G401.6 (cell line): Measurements from ENCODE around the gene RPS6KB2.
"Not testable (repeated sequence)": the region's sequence is repeated elsewhere in the genome, so short reads cannot be mapped to it uniquely, and the experiment has no call there.

ENCODE experiments used
- FAIRE-seq: peaks from 2 replicates; lab custom pipeline; 2012; peaks lifted over from hg19 to GRCh38; lab: Jason Lieb, UNC

The RPS6KB2 gene

GRCh38 chr11:67442504-67443404 lies 14.5 kb downstream of the RPS6KB2 start:
- no peak for FAIRE-seq

- no peak for FAIRE-seq
Measured at GRCh38 chr11:67445515-67445914, 17.2 kb downstream of the RPS6KB2 start.

DNA sequence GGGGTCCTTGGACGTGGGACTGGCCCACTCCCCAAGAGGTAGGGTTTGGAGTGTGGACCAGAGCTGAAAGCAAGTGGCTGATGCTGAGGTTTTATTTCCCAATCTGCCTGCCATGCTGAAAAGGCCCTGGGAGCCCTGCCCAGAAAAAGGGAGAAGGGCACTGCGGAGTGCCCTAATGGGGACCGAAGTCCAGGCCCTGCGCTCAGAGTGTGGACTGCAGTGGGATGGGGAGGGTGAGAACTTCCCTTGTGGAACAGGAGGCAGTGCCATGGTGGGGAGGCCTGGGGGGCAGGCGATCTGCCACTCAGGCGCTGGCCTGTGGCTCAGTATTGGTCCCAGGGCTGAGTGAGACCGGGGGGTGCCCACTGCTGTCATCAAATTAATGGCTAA lies 19.9 kb downstream of the RPS6KB2 start:
- no peak for FAIRE-seq

DNA sequence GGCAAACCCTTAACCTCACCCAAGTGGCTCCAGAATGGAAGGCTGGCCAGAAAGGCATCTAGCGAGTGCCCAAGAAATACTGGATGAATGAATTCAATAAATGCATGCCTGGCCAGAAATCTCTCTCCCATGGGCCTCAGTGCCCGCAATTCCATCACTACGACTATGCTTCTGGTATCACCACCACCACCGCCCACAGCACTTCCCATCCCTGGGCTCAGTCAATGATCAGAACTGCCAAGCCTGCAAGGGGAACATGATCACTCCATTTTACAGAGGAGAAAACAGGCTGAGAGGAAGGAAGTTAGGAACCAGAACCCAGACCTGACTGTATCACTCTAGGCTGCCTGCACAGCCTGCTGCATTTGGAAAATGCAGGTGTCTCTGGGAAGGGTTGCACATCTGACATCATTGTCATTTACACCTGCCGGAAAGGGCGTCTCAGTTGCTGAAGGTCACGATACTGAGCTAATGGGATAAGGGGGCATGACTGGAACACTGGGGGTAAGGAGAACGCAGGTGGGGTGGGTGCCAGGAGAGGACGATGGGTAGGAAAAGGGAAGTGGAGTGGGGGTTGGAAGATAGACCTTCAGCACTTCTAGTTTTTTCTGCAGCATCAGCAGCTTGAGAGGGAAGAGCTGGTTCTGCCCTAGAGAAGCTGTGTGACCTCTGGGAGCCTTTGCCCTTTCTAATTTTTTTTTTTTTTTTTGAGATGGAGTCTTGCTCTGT lies 21.0 kb downstream of the RPS6KB2 start:
- no peak for FAIRE-seq

DNA sequence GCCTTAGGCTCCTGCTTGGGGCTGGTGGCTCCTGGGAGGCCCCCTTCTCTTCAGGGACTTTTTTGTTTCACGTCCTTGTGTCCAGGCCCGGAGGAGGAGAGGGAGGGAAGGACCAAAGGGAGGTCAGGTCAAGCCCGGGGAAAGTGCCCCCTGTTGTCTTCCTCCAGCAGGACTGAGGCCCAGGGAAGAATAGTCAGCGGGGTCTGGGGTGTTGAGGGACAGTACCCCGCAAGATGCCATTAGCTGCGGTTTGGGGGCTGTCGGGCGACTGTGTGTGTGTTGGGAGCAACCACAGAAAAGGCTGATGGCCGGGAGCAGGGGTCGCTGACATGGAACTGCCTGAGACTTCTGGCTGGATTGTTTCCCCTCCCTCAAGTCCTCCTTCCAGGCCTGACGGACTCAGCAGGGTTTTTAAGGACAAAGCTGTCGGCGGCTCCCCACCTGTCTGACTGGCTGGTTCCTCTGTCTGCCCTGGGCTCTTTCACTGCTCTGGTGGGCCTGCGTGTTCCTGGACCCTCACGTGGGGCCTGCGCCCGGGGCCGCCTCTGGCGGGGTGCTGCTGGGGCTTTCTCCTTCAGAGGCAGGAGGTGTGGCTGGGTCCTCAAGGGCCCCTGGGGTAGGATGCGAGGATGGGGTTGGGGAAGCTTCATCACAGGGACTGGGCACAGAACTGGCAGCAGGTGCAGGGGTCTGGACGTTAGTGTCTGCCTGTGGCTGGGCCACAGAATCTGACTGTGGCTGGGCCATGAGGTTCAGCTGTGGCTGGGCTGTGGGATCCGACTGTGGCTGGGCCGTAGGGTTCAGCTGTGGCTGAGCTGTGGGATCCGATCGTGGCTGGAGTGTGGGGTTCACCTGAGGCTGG lies 22.7 kb downstream of the RPS6KB2 start:
- no peak for FAIRE-seq

DNA sequence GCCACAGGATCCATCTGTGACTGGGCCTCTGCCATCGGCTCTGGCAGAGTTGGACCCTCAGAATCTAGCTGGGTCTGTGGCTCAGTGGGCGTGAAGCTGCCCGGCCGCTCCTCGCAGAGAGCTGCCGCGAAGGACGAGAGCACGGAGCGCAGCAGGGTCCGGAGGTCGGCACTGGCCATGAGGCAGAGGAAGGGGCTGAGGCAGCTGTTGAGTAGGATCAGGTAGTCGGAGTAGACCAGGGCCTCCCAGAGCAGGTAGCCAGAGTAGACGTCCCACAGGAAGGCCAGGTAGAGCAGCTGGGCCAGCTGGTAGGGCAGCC lies 23.3 kb downstream of the RPS6KB2 start:
- no peak for FAIRE-seq

GRCh38 chr11:67452141-67452952 lies 24.1 kb downstream of the RPS6KB2 start, which contains the start of gene GPR152:
TSS of gene GPR152 (minus strand) at chr11:67452729. CDS start at chr11:67452724, 5 bp downstream.
- FAIRE-seq: no peak

GRCh38 chr11:67453816-67454732 lies 25.8 kb downstream of the RPS6KB2 start:
- FAIRE-seq: no peak

GRCh38 chr11:67455054-67455453 lies 26.8 kb downstream of the RPS6KB2 start, which contains the start of gene CABP4:
TSS of gene CABP4 (plus strand) at chr11:67455354. CDS start at chr11:67455424, 70 bp downstream.
- FAIRE-seq: no peak

DNA sequence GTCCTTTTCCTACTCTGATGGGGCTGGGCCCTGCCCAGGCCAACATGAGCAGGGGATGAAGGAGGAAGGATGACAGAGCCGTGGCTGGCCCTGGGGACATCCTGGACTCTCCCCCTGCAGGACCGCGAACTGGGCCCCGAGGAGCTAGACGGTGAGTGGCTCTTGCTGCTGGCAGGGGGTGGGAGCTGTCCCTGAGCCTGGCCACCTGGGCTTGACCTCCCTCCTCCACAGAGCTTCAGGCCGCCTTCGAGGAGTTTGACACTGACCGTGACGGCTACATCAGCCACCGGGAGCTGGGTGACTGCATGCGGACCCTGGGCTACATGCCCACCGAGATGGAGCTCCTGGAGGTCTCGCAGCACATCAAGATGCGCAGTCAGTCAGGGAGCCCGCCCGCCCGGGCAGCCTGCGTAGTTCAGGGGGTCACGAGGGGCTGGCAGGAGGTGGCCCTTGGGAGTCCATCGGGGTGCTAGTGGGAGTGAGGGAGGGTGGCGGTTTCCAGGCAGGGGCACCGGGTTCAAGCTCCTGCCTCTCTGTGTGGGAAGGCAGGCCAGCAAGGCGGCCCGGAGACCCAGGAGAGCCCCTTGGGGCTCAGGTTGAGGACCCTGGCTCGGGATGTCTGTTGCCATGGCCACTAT lies 27.9 kb downstream of the RPS6KB2 start:
- FAIRE-seq: no peak

DNA sequence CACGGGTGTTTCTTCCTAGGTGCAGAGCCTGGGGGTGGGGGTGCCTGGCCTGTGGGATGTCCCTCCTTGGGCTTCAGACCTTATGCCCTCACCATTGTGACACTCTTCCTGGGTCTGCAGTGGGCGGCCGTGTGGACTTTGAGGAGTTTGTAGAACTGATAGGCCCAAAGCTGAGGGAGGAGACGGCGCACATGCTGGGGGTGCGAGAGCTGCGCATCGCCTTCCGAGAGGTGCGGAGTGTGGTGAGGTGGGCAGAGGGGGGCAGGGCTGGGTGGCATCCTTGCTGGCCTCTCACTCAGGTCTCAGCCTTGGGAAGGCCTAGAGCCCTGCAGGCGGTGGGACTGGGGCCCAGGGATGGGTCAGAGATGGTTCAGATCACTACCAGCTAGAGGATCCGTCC lies 29.2 kb downstream of the RPS6KB2 start:
- no peak for FAIRE-seq

- FAIRE-seq: no peak
Measured at GRCh38 chr11:67458266-67458665, 30.0 kb downstream of the RPS6KB2 start.

DNA sequence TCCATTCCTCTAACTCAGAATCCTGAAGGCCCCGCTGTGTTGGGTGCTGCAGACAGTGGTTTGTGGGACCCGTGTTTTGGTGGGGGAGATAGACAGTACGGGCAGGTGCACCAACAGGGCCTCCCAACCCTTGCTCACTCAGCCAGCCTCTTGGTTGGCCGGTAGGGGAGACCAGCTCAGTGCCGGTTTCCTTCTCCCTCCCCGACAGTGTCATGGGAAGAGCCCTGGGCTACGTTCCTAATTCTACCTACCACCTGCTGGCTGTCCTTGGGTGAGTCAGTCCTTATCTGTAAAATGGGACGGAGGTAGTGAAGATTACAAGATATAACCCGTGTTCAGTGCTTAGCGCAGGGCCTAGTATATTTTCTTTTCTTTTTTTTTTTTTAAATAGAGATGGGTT lies 34.9 kb downstream of the RPS6KB2 start:
- no peak for FAIRE-seq

DNA sequence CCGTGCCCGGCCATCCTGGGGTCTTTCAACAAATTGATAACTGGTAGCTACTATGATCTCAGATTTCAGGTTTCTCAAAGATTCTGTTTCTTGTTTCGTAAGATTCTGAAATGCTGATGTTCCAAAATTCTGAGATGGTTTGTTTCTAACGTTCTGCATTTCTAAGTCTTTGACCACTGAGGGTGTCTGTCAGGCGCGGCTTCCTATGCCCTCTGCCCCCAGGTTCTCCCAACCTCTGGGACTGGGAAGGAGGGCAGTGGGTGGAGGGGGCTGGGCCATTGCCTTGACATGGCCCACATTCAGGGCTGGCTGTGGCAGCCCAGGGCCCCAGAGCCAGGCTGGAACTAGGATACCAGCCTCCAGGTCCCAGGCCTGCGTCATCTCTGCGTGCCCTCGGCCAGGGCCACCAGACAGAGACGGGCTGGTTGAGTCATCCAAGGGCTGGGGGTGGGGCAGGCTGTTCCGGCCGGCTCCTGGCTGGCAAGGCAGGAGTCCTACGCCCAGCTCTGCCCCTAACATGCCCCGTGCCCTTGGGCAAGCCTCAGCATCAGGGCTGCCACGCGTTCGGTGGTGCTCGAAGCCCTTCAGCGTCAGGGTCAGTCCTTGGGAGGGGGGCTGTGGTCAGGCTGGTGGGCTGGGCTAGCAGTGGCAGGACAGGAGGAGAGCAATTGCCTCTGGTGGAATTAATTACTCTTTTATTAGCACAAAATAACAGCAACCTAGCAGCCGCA lies 35.6 kb downstream of the RPS6KB2 start:
- FAIRE-seq: no peak

- FAIRE-seq: no peak
Measured at GRCh38 chr11:67464411-67465188, 36.3 kb downstream of the RPS6KB2 start.

GRCh38 chr11:67465189-67465510 lies 36.9 kb downstream of the RPS6KB2 start:
- FAIRE-seq: no peak

DNA sequence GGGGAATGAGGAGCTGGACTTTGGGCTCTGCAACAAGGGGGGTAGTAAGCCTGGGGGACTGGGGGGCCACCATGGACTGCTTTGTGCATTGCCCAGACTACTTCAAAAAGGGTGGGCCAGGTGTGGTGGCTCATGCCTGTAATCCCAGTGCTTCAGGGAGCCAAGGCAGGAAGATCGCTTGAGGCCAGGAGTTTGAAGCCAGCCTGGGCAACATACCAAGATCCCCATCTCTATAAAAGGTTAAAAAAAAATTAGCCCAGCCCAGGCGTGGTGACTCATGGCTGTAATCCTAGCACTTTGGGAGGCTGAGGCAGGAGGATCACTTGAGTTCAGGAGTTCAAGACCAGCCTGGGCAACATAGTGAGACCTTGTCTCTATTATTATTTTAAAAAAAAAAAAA lies 37.2 kb downstream of the RPS6KB2 start:
- FAIRE-seq: not testable (repeated sequence)

DNA sequence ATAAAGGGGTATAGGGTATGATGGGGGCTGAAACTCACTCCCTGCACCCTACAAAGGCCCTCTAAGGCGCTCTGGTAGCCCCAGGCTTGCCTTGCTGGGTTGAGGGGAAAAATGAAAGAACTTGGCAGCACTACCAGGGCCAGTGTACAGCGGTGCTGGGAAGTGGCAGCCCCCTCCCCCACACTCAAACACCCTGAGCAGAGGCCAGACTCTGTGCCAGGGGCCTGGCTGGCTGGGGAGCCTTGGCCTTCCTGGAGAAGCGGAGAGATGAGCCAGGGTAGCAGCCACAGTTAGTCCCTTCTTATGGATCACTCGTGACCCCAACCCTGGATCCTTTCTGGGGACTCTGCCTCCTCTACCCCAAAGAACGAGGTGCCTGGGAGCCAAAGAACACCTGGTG lies 38.1 kb downstream of the RPS6KB2 start:
- no peak for FAIRE-seq
